Ishikawa (cell line): ENCODE measurements around the gene DEFB119.

Experiments used
- FOXM1 ChIP-seq: IDR thresholded peaks from 2 replicates; pipeline ENCODE4 v1.6.1; 2012; ENCODE audit warnings: low read depth, borderline replicate concordance
- TF ChIP-seq, protein P1 (sequence below): IDR thresholded peaks from 2 replicates; pipeline ENCODE4 v1.6.1; 2012

DNA sequence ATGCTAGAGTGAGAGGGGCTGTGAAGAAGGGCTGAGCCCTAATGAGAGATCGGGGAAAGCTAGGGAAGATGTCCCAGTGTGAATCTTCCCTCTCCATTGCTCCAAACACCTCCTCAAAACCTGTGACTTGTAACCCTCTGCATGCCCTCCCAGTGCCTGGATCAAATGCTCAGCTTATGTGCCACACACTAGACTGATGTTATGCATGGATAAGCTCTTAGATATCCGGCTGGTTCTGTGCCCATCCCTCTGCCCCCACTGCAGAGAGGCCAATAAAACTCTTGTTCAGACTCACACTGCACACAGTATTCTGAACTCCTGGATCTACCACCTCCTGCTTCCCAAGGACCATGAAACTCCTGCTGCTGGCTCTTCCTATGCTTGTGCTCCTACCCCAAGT lies 22.1 kb downstream of the DEFB119 start, which contains the start of gene DEFB118:
- TF ChIP-seq, protein P1, sequence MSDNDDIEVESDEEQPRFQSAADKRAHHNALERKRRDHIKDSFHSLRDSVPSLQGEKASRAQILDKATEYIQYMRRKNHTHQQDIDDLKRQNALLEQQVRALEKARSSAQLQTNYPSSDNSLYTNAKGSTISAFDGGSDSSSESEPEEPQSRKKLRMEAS, result no peak
- TF ChIP-seq FOXM1, result no peak
